Thyroid gland (tissue), 4 donors: Measurements from ENCODE around the gene ANKRD17.

ENCODE experiments used
- POLR2A ChIP-seq, 2 donors: fragments of 450-650 bp; IDR thresholded peaks; one replicate each; pipeline ENCODE4 v1.6.1; 2017; ENCODE audit warnings: antibody characterized with exemption in 2 of 2, mild to moderate bottlenecking in 2 of 2, moderate library complexity in 1 of 2
- TF ChIP-seq, protein P1 (sequence below), 6 experiments: fragments of 200-600 bp in 3 of 6; fragments of 450-650 bp in 3 of 6; sonication (generic) in 3 of 6; IDR thresholded peaks; one replicate each; pipeline ENCODE4 v1.5.1; 2016 to 2019; ENCODE audit warnings: antibody characterized with exemption in 6 of 6, mild to moderate bottlenecking in 2 of 6, inconsistent platforms in 1 of 6, moderate library complexity in 1 of 6

- TF ChIP-seq POLR2A (IDR thresholded peaks at IDR 0.05), result no peak
- TF ChIP-seq, protein P1, sequence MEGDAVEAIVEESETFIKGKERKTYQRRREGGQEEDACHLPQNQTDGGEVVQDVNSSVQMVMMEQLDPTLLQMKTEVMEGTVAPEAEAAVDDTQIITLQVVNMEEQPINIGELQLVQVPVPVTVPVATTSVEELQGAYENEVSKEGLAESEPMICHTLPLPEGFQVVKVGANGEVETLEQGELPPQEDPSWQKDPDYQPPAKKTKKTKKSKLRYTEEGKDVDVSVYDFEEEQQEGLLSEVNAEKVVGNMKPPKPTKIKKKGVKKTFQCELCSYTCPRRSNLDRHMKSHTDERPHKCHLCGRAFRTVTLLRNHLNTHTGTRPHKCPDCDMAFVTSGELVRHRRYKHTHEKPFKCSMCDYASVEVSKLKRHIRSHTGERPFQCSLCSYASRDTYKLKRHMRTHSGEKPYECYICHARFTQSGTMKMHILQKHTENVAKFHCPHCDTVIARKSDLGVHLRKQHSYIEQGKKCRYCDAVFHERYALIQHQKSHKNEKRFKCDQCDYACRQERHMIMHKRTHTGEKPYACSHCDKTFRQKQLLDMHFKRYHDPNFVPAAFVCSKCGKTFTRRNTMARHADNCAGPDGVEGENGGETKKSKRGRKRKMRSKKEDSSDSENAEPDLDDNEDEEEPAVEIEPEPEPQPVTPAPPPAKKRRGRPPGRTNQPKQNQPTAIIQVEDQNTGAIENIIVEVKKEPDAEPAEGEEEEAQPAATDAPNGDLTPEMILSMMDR (IDR thresholded peaks at IDR 0.05), result no peak
Observed at GRCh38 chr4:73248821-73249220, 9.8 kb downstream of the ANKRD17 start.
